Measurements from ENCODE around the gene SLC12A7. TPM values are rescaled to one million over a fixed set of nuclear protein-coding genes. Genes with fewer than 3 reads are reported as not detected.

SLC12A7 gene
- total RNA-seq, 1 donor from 2014 or later, result 30.5 TPM

GRCh38 chr5:1039706-1040260, 72.1 kb downstream of the SLC12A7 start:
- H3K27ac Mint-ChIP-seq (ENCODE audit: unreplicated experiment), result no peak overlapping the region
- H3K27me3 Mint-ChIP-seq (ENCODE audit: low read depth, unreplicated experiment), result peaks cover 33% of the 10 kb centered on the region
- no peaks in the 10 kb centered on the region for H3K79me2 ChIP-seq (ENCODE audit: insufficient read depth, low read length)
- H3K36me3 ChIP-seq (ENCODE audit: insufficient read depth, low read length), result no peaks in the 10 kb centered on the region
- no peak overlapping the region for H3K9ac ChIP-seq (ENCODE audit: low read length)
- DNase-seq (ENCODE audit: low read depth) (no peak), FAIRE-seq (no peak)
- no peaks in the 10 kb centered on the region for H3K4me1 Mint-ChIP-seq (ENCODE audit: low read depth, unreplicated experiment)
- H2AFZ ChIP-seq (ENCODE audit: low read depth, low read length), result no peak overlapping the region
- TF ChIP-seq EZH2 (IDR thresholded peaks at IDR 0.05; ENCODE audit: insufficient read depth, low read length) (no peak), CTCF (IDR thresholded peaks at IDR 0.05; ENCODE audit: insufficient read depth, low read depth, low read length) (no peak)
- H3K4me3 Mint-ChIP-seq (ENCODE audit: unreplicated experiment), result no peak overlapping the region
- H3K4me1 ChIP-seq (ENCODE audit: insufficient read depth, low read length), result no peaks in the 10 kb centered on the region
- no peaks in the 10 kb centered on the region for H3K27me3 ChIP-seq (ENCODE audit: insufficient read depth, low read length)
- H3K4me2 ChIP-seq (ENCODE audit: low read length), result no peak overlapping the region
- no peak overlapping the region for H3K4me3 ChIP-seq (ENCODE audit: insufficient read depth, low read depth, low read length)
- no peak overlapping the region for H3K27ac ChIP-seq (ENCODE audit: low read depth, low read length)
- H3K9me3 ChIP-seq (ENCODE audit: insufficient read depth, low read depth, low read length), result peaks cover 26% of the 10 kb centered on the region
- H3K36me3 Mint-ChIP-seq (ENCODE audit: low read depth, unreplicated experiment), result peaks cover 4% of the 10 kb centered on the region
- H3K9me3 Mint-ChIP-seq (ENCODE audit: unreplicated experiment), result peaks cover 17% of the 10 kb centered on the region
- no peaks in the 10 kb centered on the region for H4K20me1 ChIP-seq (ENCODE audit: insufficient read depth, low read length)

- no peaks in the 10 kb centered on the region for H3K79me2 ChIP-seq (ENCODE audit: insufficient read depth, low read length)
- peaks cover 4% of the 10 kb centered on the region for H3K36me3 Mint-ChIP-seq (ENCODE audit: low read depth, unreplicated experiment)
- peaks cover 16% of the 10 kb centered on the region for H3K9me3 Mint-ChIP-seq (ENCODE audit: unreplicated experiment)
- H3K36me3 ChIP-seq (ENCODE audit: insufficient read depth, low read length), result no peaks in the 10 kb centered on the region
- TF ChIP-seq EZH2 (IDR thresholded peaks at IDR 0.05; ENCODE audit: insufficient read depth, low read length) (no peak), CTCF (IDR thresholded peaks at IDR 0.05; ENCODE audit: insufficient read depth, low read depth, low read length) (no peak)
- DNase-seq (ENCODE audit: low read depth), result no peak
- no peak for FAIRE-seq
- peaks cover 22% of the 10 kb centered on the region for H3K9me3 ChIP-seq (ENCODE audit: insufficient read depth, low read depth, low read length)
- H3K4me1 Mint-ChIP-seq (ENCODE audit: low read depth, unreplicated experiment), result no peaks in the 10 kb centered on the region
- H3K27me3 Mint-ChIP-seq (ENCODE audit: low read depth, unreplicated experiment), result peaks cover 35% of the 10 kb centered on the region
- H3K27ac Mint-ChIP-seq (ENCODE audit: unreplicated experiment), result no peak overlapping the region
- no peak overlapping the region for H3K4me3 ChIP-seq (ENCODE audit: insufficient read depth, low read depth, low read length)
- H3K4me1 ChIP-seq (ENCODE audit: insufficient read depth, low read length), result no peaks in the 10 kb centered on the region
- no peak overlapping the region for H3K27ac ChIP-seq (ENCODE audit: low read depth, low read length)
- H2AFZ ChIP-seq (ENCODE audit: low read depth, low read length), result no peak overlapping the region
- H4K20me1 ChIP-seq (ENCODE audit: insufficient read depth, low read length), result no peaks in the 10 kb centered on the region
- no peak overlapping the region for H3K9ac ChIP-seq (ENCODE audit: low read length)
- no peak overlapping the region for H3K4me3 Mint-ChIP-seq (ENCODE audit: unreplicated experiment)
- H3K27me3 ChIP-seq (ENCODE audit: insufficient read depth, low read length), result no peaks in the 10 kb centered on the region
- H3K4me2 ChIP-seq (ENCODE audit: low read length), result no peak overlapping the region
Measured at GRCh38 chr5:1039210-1039548, 72.7 kb downstream of the SLC12A7 start.

GRCh38 chr5:1038417-1039209, 73.2 kb downstream of the SLC12A7 start:
- H3K9me3 Mint-ChIP-seq (ENCODE audit: unreplicated experiment), result peaks cover 14% of the 10 kb centered on the region
- no peak overlapping the region for H2AFZ ChIP-seq (ENCODE audit: low read depth, low read length)
- H3K27me3 ChIP-seq (ENCODE audit: insufficient read depth, low read length), result peaks cover 2% of the 10 kb centered on the region
- H3K4me3 Mint-ChIP-seq (ENCODE audit: unreplicated experiment), result no peak overlapping the region
- H3K4me1 Mint-ChIP-seq (ENCODE audit: low read depth, unreplicated experiment), result no peaks in the 10 kb centered on the region
- H3K27me3 Mint-ChIP-seq (ENCODE audit: low read depth, unreplicated experiment), result peaks cover 40% of the 10 kb centered on the region
- peaks cover 22% of the 10 kb centered on the region for H3K9me3 ChIP-seq (ENCODE audit: insufficient read depth, low read depth, low read length)
- H3K4me3 ChIP-seq (ENCODE audit: insufficient read depth, low read depth, low read length), result no peak overlapping the region
- H3K27ac ChIP-seq (ENCODE audit: low read depth, low read length), result no peak overlapping the region
- H4K20me1 ChIP-seq (ENCODE audit: insufficient read depth, low read length), result no peaks in the 10 kb centered on the region
- FAIRE-seq (no peak), DNase-seq (ENCODE audit: low read depth) (no peak)
- H3K9ac ChIP-seq (ENCODE audit: low read length), result no peak overlapping the region
- no peak for TF ChIP-seq CTCF (IDR thresholded peaks at IDR 0.05; ENCODE audit: insufficient read depth, low read depth, low read length)
- no peak for TF ChIP-seq EZH2 (IDR thresholded peaks at IDR 0.05; ENCODE audit: insufficient read depth, low read length)
- H3K79me2 ChIP-seq (ENCODE audit: insufficient read depth, low read length), result no peaks in the 10 kb centered on the region
- peaks cover 4% of the 10 kb centered on the region for H3K36me3 Mint-ChIP-seq (ENCODE audit: low read depth, unreplicated experiment)
- no peaks in the 10 kb centered on the region for H3K36me3 ChIP-seq (ENCODE audit: insufficient read depth, low read length)
- no peak overlapping the region for H3K27ac Mint-ChIP-seq (ENCODE audit: unreplicated experiment)
- no peaks in the 10 kb centered on the region for H3K4me1 ChIP-seq (ENCODE audit: insufficient read depth, low read length)
- no peak overlapping the region for H3K4me2 ChIP-seq (ENCODE audit: low read length)

Measured in astrocyte (in vitro differentiated cells and primary cell).